HepG2 (cell line): ENCODE measurements around the gene TYMS. TPM values are rescaled to one million over a fixed set of nuclear protein-coding genes. Genes with fewer than 3 reads are reported as not detected.

ENCODE experiments used
- AGO2 ChIP-seq: fragments of 200-400 bp; formaldehyde crosslinking; optimal IDR thresholded peaks from 2 replicates; pipeline ENCODE3; 2017; ENCODE audit warnings: mild to moderate bottlenecking, low read depth, low read length, moderate library complexity
- ARID5B ChIP-seq: IDR thresholded peaks from 2 replicates; pipeline ENCODE4 v1.4.0; 2020; ENCODE audit warnings: mild to moderate bottlenecking, missing genetic modification reagents
- BRD4 ChIP-seq: sonication (generic); formaldehyde crosslinking; IDR thresholded peaks from 2 replicates; pipeline ENCODE4 v1.4.0; 2020; ENCODE audit warnings: missing genetic modification reagents
- CBX2 ChIP-seq, 2 experiments: fragments of 200-600 bp in 1 of 2; sonication (generic); formaldehyde crosslinking in 1 of 2; IDR thresholded peaks; 2 replicates each; pipeline versions ENCODE4 v1.7.0 to v1.8.1; 2018 to 2022; ENCODE audit warnings: low read depth in 2 of 2, low read length in 1 of 2, mild to moderate bottlenecking in 1 of 2, missing genetic modification reagents in 1 of 2
- CENPX ChIP-seq: sonication (generic); formaldehyde crosslinking; IDR thresholded peaks from 2 replicates; pipeline ENCODE4 v1.9.0; 2021; ENCODE audit warnings: mild to moderate bottlenecking, missing genetic modification reagents, moderate library complexity
- EHMT2 ChIP-seq: fragments of 200-600 bp; sonication (generic); IDR thresholded peaks from 2 replicates; pipeline ENCODE4 v1.7.0; 2017; ENCODE audit warnings: antibody characterized with exemption, low read depth, low read length, borderline replicate concordance
- ETV5 ChIP-seq: IDR thresholded peaks from 2 replicates; pipeline ENCODE4 v1.6.1; 2018; ENCODE audit warnings: missing biosample characterization, missing genetic modification reagents, inconsistent platforms, borderline replicate concordance
- FLYWCH1 ChIP-seq: sonication (generic); formaldehyde crosslinking; IDR thresholded peaks from 2 replicates; pipeline ENCODE4 v1.8.1; 2023; ENCODE audit warnings: mild to moderate bottlenecking, missing genetic modification reagents
- FOXA3 ChIP-seq: IDR thresholded peaks from 2 replicates; pipeline ENCODE4 v1.6.1; 2016; ENCODE audit warnings: missing genetic modification reagents, missing compliant biosample characterization
- HNRNPH1 ChIP-seq: fragments of 200-400 bp; formaldehyde crosslinking; optimal IDR thresholded peaks from 2 replicates; pipeline ENCODE3; 2017; ENCODE audit warnings: mild to moderate bottlenecking, low read depth, low read length
- KDM1A ChIP-seq: IDR thresholded peaks from 2 replicates; pipeline ENCODE4 v1.6.1; 2016; ENCODE audit warnings: missing compliant biosample characterization
- KDM5A ChIP-seq: fragments of 200-600 bp; sonication (generic); IDR thresholded peaks from 2 replicates; pipeline ENCODE4 v1.7.0; 2018; ENCODE audit warnings: antibody characterized with exemption, mild to moderate bottlenecking, low read length, borderline replicate concordance
- MED13 ChIP-seq: sonication (generic); formaldehyde crosslinking; IDR thresholded peaks from 2 replicates; pipeline ENCODE4 v1.5.0; 2020; ENCODE audit warnings: missing genetic modification reagents
- MIER2 ChIP-seq: IDR thresholded peaks from 2 replicates; pipeline ENCODE4 v1.6.1; 2016; ENCODE audit warnings: missing biosample characterization, missing genetic modification reagents
- MTERF4 ChIP-seq: sonication (generic); formaldehyde crosslinking; IDR thresholded peaks from 2 replicates; pipeline ENCODE4 v1.8.0; 2023; ENCODE audit warnings: mild to moderate bottlenecking, missing genetic modification reagents
- POLR2A ChIP-seq, 2 experiments: IDR thresholded peaks; 2 replicates each; pipeline ENCODE4 v1.6.1; 2011; ENCODE audit warnings: low read depth in 2 of 2, low read length in 2 of 2, mild to moderate bottlenecking in 1 of 2, moderate library complexity in 1 of 2; ENCODE audit not compliant: insufficient read depth in 1 of 2
- RFXAP ChIP-seq: sonication (generic); formaldehyde crosslinking; IDR thresholded peaks from 2 replicates; pipeline ENCODE4 v1.4.0; 2020; ENCODE audit warnings: missing genetic modification reagents, borderline replicate concordance
- SALL2 ChIP-seq: sonication (generic); formaldehyde crosslinking; IDR thresholded peaks from 2 replicates; pipeline ENCODE4 v1.8.1; 2023; ENCODE audit warnings: mild to moderate bottlenecking, missing genetic modification reagents, inconsistent platforms
- SMAD3 ChIP-seq: sonication (generic); formaldehyde crosslinking; IDR thresholded peaks from 2 replicates; pipeline ENCODE4 v1.4.0; 2020; ENCODE audit warnings: missing genetic modification reagents
- SSRP1 ChIP-seq: IDR thresholded peaks from 2 replicates; pipeline ENCODE4 v1.6.1; 2016; ENCODE audit warnings: control low read depth
- THYN1 ChIP-seq: sonication (generic); formaldehyde crosslinking; IDR thresholded peaks from 2 replicates; pipeline ENCODE4 v1.8.1; 2023; ENCODE audit warnings: low read depth, mild to moderate bottlenecking, moderate library complexity, missing genetic modification reagents, borderline replicate concordance
- ZFP36L1 ChIP-seq: sonication (generic); formaldehyde crosslinking; IDR thresholded peaks from 2 replicates; pipeline ENCODE4 v1.8.0; 2022; ENCODE audit warnings: mild to moderate bottlenecking, missing genetic modification reagents, moderate library complexity
- ZNF121 ChIP-seq: sonication (generic); formaldehyde crosslinking; IDR thresholded peaks from 2 replicates; pipeline ENCODE4 v1.5.0; 2020; ENCODE audit warnings: mild to moderate bottlenecking, missing genetic modification reagents
- ZNF232 ChIP-seq: sonication (generic); formaldehyde crosslinking; IDR thresholded peaks from 2 replicates; pipeline ENCODE4 v1.4.0; 2020; ENCODE audit warnings: missing genetic modification reagents, borderline replicate concordance
- ZNF280B ChIP-seq: sonication (generic); formaldehyde crosslinking; IDR thresholded peaks from 2 replicates; pipeline ENCODE4 v1.5.0; 2020; ENCODE audit warnings: missing genetic modification reagents, mild to moderate bottlenecking, borderline replicate concordance
- ZNF33B ChIP-seq: sonication (generic); formaldehyde crosslinking; IDR thresholded peaks from 2 replicates; pipeline ENCODE4 v1.5.1; 2020; ENCODE audit warnings: mild to moderate bottlenecking, missing genetic modification reagents
- ZNF441 ChIP-seq: sonication (generic); formaldehyde crosslinking; IDR thresholded peaks from 2 replicates; pipeline ENCODE4 v1.7.0; 2021; ENCODE audit warnings: missing genetic modification reagents, borderline replicate concordance
- ZNF674 ChIP-seq: sonication (generic); formaldehyde crosslinking; IDR thresholded peaks from 2 replicates; pipeline ENCODE4 v1.5.0; 2020; ENCODE audit warnings: low read depth, mild to moderate bottlenecking, missing genetic modification reagents
- polyA plus RNA-seq, 8 experiments: library from polyadenylated mRNA; depleted of rRNA in 3 of 8; stranded (reverse) in 7 of 8; unstranded in 1 of 8; fragments of >200 nt; fragmentation: Illumina TruSeq in 4 of 8; extraction: Trizol in 4 of 8; gene quantifications; 2 replicates each; pipeline versions ENCODE4 v1.2.1 to v1.2.3, GENCODE V29; 2011 to 2016; ENCODE audit warnings: low read depth in 4 of 8, missing spikeins in 1 of 8, mixed read lengths in 1 of 8; ENCODE audit not compliant: insufficient read depth in 1 of 8
- total RNA-seq, 5 experiments: library from RNA; depleted of rRNA; stranded (reverse); fragments of >200 nt; fragmentation: Illumina TruSeq; extraction: Trizol; gene quantifications; 2 replicates each; pipeline ENCODE4 v1.2.3, GENCODE V29; 2016; ENCODE audit warnings: low read depth in 1 of 5

Gene TYMS
- total and polyA plus RNA-seq, 2 of the 13 experiments (the other 11 are each of a cell fraction or from before 2014, with no cell fraction given): 80.1 to 106 TPM

DNA sequence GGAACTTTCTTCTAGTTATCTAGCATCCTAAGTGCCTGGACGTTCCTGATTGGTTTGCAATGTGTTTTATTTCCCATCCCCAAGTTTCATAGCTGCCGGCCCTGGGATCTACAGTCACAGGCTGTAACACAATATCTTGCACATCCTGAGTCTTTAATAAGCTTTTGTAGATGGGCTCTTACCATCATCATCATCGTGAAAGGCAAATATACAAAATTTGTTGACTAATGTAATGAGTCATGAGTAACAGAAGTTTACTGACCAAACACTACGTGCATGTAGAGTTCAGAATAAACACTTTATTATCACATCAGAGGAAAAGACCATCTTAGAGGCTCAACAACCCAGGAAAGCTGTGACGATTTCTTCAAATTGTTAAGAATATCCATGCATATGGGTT lies 8.1 kb upstream of the TYMS start (continued):
- TF ChIP-seq MTERF4 (CRISPR knock-in tag) (no peak), AGO2 (no peak), SSRP1 (CRISPR knock-in tag) (no peak), ZNF280B (CRISPR knock-in tag) (no peak), ARID5B (CRISPR knock-in tag) (0 out of 2 replicates have a peak, but pooled peaks have one; percentile 52), MIER2 (no peak), SALL2 (CRISPR knock-in tag) (no peak), MED13 (CRISPR knock-in tag) (no peak), EHMT2 (no peak), FOXA3 (peak; percentile 65), KDM1A (CRISPR knock-in tag) (no peak), ZNF232 (CRISPR knock-in tag) (no peak), ZNF674 (CRISPR knock-in tag) (no peak), CENPX (CRISPR knock-in tag) (no peak), ZNF121 (no peak), ZFP36L1 (CRISPR knock-in tag) (no peak), RFXAP (CRISPR knock-in tag) (no peak), ZNF441 (CRISPR knock-in tag) (no peak), BRD4 (no peak), ETV5 (CRISPR knock-in tag) (no peak), POLR2A (IDR thresholded peaks at IDR 0.05; ENCODE audit: insufficient read depth in 1 of 2, low read depth in 2 of 2, low read length in 2 of 2) (no peak), SMAD3 (CRISPR knock-in tag) (no peak), HNRNPH1 (no peak), THYN1 (CRISPR knock-in tag) (no peak), KDM5A (no peak), ZNF33B (CRISPR knock-in tag) (no peak), CBX2 (IDR thresholded peaks at IDR 0.05; ENCODE audit: low read depth, low read length) (no peak), CBX2 (CRISPR knock-in tag; IDR thresholded peaks at IDR 0.05; ENCODE audit: low read depth) (no peak), FLYWCH1 (no peak)
